CD4-positive, alpha-beta T cell treated with Interleukin-12 subunit alpha and Interleukin-12 subunit beta, for 1 hour (primary cell): ENCODE measurements around the gene CATSPER4.

Experiments used
- DNase-seq: peaks from one replicate; pipeline ENCODE4 v3.0.0-alpha.2; 2020

The CATSPER4 gene

DNA sequence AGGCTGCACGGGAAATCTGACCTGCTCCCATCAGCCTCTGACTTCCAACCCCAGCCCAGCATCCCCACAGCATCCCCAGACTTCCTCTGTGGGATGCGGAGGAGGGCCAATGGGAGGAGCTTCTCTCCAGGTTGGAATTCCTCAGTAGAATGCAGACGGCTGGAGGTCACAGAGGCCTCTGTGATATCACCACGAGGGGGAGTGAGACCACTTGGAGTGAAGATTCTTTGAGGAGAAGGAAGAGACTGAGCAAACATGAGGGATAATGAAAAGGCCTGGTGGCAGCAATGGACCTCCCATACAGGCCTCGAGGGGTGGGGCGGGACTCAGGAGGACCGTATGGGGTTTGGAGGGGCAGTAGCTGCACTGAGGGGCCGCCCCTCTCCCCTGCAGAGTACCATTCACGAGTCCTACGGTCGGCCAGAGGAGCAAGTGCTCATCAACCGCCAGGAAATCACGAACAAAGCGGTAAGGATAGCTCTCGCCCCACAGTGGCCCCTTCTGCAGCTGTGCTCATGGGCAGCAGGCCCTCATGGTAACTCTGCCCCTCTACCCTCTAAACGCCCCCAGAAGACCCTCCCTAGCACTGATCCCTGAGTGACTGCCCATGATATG is at the start of gene CATSPER4:
Gene CATSPER4, plus strand, starts transcription at position 230 of the 615 bp plus-strand sequence. Its CDS starts 26 bp downstream, at position 256.
- DNase-seq = peak; percentile 32

DNA sequence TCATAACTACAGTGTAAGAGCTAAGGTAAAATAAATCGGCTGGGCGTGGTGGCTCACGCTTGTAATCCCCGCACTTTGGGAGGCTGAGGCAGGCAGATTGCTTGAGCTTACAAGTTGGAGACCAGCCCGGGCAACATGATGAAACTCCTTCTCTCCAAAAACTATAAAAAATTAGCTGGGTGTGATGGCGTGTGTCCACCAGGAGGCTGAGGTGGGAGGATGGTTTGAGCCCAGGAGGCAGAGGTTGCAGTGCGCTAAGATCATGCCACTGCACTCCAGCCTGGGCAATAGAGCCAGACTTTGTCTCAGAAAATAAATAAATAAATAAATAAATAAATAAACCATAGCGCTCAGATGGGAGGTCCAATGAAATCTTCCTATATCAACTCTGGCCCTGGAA is 48.2 kb upstream of the CATSPER4 start:
- no peak for DNase-seq

DNA sequence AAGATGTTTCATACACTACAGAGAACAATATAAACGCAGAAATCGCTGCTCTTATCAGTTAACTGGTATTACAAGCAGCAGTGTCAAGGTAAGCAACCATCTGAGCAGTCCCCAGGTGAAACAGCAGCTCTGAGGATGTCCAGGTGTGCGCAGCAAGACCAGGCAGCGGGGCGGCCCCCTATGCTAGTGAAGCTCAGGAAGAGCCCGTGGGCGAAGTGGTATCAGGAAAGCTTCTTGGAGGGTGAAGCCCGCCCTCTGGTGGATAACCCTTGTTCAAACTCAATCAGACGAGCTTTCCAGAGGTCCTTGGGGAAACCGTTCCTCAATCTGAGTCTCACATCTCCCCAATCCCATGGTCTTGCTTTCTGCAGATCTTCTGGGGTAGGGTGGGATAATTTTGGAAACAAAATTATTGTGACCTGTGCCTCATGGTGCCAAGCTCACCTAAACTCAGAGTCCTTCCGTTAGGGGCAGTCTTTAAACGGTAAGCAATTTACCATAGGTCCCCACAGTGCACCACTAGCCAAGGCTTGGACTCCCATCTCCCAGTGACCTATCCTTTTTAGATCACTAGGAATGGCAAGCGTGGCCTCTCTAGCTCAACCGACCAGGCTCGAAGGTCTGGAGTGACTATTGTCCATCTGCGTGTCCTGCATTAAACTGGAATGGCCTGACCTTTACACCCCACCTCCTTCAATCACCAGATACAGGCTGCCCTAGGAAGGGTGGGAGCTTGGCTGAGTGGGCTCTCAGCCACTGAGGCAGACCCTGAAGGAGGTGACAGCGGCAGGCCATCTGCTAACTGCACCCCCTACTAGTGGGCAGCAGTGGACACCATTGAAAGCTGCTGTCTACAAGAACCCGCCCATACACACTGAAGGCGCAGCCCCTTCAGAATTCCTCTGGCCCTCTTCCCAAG is 45.1 kb upstream of the CATSPER4 start:
- peak; percentile 79 for DNase-seq

DNA sequence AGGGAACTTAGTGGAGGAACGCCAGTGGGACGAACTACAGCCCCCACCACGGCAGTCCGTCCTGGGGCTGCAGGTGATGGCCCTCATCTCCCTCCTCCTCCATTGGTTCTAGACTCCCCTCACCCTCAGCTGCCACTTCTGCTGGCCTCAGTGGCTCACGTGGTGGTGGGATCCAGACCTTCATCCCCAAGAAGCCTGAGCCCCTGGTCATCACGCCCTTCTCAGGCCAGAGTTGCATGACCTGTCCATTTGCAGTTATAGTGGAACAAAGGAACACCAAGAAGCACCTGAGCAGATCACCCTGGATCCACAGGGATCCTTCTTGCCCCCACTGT is 44.5 kb upstream of the CATSPER4 start:
- DNase-seq = no peak

DNA sequence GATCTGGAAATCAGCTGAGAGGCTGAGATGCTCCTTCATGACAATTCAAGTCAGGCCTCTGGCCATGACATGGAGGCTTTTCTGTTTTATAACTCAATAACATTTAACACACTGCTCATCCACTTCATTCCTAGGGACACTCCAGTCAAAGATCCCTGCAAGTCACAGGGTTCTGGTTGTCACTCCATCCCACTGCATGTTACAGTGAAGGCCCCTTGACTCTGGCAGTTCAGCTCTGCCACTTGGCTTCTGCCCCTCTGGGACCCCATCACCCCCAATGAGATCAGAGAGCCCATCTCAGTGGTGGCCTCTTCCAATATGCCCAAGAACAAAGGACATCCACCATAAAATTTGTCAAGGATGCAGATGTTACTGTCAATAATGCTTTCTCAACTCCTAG is 41.5 kb upstream of the CATSPER4 start:
- DNase-seq = no peak

DNA sequence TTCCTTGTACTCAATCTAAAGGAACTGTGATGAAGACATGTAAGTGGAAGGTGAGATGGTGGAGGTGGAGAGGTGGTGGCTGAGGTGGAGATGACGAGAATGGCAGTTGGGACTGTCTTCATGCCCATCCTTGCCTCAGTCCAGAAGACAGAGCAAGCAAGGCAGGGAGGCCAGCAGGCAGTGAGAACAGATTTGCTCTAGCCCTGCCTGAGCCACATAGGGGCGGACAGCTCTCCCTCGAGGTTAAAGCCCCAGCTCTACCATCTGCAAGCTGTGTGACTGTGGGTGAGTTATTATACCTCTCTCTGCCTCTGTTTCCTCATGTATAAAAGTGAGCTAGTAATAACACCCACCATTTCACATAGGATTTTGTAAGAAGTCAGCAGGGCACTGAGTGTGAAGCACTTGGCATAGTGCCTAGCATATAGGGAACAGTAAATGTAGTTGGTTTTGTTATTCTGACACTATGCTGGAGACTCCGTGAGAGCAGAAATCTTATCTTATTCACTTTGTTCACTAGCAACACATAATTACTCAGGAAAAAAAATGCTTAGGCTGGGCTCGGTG is 36.4 kb upstream of the CATSPER4 start:
- DNase-seq = no peak

DNA sequence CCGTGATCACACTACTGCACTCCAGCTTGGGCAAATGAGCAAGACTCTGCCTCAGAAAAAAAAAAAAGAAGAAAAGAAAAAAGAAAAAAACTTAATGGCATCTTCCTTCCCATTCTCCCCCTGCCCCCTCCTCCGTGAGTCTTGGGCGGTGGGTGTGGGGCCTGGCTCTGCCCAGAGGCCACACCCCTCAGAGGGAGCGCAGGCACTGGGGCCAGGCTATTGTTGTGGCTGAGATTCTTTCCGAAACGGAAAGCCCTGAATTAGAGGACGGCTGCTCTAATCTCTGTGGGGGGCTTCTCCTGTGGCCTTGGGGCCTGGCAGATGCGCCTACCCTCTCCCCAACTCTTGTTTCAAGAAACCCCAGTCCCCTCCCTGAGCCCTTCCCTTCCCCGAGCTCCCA is 35.7 kb upstream of the CATSPER4 start:
- DNase-seq = no peak

DNA sequence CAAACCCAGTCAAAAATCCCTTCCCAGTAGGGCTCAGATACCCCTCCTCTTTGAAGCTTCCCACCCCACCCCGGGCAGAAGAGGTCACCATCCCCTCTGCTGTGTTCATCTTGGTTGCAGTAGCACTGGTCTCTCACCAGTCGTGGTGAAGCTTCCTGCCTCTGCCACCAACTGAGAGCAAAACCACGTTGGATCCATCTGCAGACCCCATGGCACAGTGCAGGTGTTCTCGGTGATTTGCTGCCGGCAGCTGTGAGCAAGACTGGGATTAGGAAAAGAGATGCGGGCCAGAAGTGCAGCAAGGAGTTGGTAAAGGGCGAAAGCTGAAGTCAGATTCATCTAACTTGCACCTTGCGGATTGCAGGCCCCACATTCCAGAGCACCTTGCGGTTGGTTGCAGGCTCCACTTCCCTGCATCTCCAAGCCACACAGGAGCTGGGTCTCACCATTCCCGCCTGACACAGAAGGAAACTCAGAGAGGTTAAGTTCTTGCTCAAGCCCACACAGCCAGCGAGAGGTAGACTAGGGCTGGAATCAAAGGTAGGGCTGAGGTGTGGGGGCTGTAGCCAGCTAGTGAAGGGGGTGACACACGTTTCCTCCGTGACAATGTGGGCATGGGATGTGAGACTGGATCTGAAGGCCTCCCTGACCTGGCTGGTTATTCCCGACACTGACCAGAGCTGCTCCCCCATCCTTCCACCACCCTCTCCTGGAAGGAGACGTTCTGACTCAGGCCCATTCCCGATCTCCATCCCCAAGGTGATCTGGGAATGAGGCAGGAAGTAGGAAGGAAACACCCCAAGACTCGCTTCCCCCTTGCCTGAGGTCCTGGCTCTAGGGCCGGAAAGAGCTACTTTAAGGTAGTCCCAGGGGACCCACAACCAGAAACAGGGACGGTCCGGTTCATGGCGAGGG is 34.8 kb upstream of the CATSPER4 start:
- DNase-seq = no peak

DNA sequence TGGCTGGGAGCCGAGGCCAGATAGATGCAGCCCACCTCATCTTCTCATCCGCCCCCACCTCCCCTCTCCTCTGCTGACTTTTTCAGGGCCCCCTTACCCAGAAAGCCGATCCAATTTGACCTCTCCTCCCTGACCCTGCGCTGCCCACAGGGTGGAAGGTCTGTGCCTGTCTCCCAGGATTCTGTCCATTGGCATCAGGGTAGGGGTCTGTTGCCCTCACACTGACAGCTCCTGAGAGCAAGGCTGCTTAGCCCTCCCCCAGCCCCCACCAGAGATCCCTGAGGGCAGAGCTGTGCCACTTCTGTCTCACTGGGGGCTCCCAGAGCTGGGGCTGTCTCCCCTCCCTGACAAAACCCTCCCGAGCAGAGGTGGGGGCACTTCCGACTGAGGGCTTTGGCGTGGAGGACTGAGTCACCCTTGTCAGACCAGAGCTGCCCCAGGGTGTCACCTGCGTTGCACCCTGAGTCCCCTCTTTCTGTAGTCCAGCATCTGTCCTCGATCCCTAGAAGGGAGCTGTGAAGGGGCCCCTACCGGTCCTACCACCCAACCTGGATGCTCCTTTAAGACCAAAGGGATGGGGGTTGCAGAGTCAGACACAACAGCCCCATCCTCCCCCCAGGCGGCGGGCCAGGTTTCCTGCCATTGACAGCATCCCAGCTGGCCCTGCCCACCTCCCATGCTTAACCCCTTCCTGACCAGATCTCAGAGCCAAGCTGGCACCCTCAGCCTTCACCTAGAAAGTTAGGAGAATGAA is 33.9 kb upstream of the CATSPER4 start:
- DNase-seq = no peak

DNA sequence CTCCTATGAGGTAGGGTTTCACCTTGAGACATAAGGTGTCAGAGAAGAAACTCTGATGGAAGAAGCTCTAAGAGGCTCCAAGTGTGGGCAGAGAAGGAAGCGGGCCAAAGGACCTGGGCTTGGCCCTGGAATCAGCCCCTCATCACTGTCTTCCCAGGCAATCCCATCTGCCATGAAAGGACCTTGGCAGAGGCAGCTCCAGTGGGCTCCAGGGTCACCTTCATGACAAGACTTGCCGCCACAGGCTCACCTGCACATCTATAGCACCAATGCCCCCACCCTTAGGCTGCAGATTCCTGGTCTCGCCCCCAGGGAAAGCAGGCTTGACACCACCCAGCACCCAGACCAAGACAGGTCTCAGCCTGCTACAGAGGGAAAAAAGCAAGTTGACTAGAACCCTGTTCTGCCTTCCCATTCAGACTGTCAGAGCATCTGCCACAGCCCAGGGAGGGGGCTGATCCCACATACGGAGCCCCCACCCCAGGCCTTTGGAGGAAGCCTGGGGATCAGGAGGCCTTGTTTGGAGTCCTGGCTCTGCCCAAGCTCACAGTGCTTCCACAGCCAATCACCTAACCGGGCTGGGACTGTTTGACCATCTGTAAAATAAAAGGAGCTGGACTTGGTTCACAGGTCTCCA is 32.0 kb upstream of the CATSPER4 start:
- DNase-seq = no peak

DNA sequence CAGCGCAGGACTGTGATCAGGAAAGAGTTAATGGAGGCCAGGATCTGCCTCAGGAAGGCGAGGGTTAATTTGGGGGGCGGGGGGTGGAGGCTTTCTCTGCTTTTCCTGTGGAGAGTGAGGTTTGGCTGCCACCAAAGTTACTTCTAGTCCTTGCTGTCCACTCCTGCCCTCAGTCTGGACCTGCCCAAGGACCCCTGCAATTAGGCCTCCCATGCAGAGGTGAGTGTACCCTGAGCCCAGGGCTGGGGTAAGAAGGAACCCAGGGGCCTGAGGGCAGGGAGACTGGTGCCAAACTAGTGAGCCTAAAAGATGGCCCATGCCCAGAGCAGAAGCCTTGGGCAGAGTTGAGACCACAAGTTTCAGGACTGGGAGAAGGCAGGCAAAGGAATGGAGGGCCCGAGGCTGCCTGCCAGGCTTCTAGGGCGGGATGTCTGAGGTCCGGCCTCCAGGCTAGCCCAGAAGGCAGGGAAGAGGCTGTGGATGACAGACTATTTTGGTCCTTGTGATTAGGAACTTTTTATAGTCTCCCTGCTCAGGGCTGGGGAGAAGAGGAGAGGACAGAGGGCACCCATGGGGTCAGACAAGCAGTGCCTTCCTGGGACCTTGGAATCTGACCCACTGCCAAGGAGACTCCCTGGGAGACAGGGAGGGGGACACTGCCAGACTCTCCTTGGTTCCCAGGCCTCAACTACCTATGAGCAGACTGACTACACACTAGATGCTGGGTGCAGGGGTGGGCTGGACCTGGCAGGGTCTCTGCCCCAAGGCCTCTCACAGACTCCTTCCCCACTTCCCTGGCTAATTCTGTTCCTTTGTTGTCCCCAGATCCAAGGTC is 31.3 kb upstream of the CATSPER4 start, which contains the start of gene FAM110D:
Gene FAM110D, plus strand, starts transcription at position 172 of the 835 bp plus-strand sequence. CDS start 2,213 bp downstream, outside the sequence.
- no peak for DNase-seq

DNA sequence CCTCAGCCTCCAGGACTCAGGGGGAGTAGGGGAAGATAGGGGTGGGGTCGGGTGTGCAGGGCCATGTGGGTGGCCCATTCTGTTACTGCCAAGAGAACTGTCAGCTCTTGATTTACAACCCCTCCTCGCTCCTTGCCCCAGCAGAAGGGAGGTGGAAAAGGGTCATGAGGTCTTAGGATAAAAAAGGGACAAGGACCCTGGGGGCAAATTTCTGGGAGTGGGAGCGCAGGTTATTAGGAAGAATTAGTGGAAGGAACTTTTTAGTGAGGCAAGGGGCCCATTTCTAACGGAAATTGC is 30.7 kb upstream of the CATSPER4 start:
- DNase-seq = no peak

DNA sequence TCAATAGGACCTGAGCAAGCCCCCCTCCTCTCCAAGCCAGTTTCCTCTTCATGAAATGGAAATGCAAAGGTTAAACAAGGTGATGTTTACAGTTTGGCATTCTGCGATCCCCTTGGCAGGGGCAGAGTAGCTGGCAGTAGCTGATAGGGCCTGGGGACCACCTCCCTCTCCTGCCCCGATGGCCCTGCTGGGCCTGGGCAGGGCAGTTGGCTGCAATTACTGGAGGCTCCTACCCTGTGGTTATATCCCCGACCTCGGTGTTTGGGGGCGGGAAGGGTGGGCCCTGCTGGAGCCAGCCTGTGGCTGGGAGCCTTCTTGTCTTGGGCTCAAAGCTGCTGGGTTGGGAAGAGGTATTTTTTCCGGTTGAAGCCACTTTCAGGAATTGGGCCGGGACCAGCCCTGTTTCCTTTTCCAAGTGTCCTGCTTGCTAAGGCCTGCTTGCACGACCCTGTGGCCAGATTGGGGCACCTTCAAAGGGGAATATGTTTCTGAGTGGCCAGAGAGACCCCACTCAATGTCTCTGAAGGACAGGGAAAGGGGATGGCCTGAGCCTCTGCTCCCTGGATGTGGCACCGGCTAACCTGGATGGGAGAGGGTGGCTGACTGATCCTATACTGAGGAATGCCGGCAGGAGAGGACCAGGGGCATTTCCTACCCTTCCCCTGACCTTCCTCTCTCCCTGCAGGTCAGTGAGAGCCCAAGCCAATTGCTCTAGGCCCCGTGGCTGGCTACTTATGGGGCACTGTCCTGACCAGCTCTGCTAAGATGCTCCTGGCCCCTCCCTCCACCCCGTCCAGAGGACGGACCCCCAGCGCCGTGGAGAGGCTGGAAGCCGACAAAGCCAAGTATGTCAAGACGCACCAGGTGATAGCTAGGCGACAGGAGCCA is 29.6 kb upstream of the CATSPER4 start:
- DNase-seq = no peak

DNA sequence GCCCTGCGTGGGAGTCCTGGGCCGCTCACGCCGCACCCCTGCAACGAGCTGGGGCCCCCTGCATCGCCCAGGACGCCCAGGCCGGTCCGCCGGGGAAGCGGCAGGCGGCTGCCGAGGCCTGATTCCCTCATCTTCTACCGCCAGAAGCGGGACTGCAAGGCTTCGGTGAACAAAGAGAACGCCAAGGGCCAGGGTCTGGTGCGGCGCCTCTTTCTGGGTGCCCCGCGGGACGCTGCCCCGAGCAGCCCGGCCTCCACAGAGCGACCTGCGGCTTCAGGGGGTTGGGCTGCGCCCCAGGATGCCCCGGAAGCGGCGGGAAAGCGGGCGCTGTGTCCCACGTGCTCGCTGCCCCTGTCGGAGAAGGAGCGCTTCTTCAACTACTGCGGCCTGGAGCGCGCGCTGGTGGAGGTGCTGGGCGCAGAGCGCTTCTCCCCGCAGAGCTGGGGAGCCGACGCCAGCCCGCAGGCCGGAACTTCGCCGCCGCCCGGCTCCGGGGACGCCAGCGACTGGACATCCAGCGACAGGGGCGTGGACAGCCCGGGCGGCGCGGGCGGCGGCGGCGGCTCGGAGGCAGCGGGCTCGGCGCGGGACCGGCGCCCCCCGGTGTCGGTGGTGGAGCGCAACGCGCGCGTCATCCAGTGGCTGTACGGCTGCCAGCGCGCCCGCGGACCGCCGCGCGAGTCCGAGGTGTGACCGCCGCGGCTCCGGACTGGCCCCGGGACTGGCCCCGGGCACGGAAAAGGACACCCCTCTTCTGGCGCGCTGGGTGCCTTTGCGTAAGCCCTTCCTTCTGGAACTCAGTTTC is 28.8 kb upstream of the CATSPER4 start:
- DNase-seq = peak; percentile 31

DNA sequence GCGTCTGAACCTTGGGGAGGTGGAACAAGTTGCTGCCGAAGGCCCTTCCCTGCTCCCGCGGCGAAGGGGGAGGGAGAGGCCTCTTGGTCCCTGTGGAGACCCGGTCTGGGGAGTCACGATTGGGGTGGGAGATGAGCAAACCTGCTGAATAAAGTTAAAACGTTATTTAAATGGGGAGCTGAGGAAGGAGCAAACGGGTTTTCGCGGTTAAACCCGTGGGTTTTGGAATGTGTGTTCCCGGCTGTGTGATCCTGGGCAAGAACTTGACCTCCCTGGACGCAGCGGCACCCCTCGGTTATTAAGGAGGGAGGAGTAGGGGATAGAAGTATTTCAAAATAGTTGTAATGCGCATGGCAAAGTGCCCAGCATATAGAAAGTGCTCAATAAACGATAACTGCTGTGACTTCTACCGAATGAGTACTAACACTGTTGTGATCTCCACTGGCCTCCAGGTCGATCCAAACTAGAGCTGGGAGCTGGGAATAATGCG is 28.1 kb upstream of the CATSPER4 start:
- DNase-seq = no peak

DNA sequence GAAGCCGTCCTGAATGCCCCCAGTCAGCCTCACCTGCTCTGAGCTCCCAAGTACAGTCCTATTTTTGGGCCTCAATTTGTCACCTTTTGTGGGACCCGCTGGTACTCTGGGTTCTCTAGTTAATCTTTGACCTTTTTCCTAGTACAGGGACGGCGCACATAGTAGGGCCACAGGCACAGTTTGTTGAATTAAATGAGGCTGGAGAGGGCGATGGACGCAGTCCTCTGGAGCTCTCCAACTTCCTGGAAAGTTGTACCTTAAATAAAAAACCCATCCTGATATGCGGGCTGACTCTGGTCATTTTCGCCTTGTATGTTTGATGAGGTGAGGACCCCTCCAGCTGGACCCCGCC is 26.7 kb upstream of the CATSPER4 start:
- no peak for DNase-seq

DNA sequence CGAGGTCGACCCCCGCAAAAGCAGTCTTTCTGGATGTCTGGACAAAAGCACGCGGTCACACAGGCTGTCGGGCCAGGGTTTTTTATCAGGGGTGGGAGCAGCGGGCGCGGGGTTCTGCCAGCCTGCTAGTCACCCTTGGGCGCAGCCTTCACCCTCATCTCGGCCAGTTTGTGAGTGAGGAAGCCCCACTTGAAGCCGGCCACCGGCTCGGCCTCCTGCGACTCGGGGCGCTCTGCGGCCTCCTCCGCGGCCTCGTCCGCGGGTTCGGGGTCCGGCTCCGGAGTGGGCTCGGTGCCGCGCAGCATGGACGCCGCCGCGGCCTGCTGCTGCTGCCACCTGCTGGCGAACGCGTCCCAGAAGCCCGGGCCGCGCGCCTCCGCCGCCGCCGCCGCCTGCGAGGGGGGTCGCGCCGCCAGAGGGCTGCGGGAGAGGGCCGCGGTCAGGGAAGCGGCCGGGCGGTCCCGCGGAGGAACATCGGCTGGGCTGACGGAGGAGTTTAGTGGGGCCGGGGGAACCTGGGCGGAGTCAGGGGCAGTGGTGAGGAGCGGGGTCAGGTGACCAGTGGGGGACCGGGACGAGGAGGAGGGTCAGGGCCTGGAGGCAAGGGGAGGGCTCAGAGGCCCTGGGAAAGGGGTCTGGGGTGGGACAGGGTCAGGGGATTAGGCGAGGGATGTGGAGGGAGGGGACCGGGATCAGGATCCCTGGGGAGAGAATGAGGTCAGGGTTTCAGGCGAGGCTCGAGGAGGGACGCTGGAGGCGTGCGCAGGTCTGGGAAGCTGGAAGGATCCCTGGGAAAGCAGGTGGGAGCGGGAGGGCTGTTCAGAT is 26.2 kb upstream of the CATSPER4 start:
- DNase-seq = peak; percentile 60
